ENCODE results near the gene PTPRD.

DNA sequence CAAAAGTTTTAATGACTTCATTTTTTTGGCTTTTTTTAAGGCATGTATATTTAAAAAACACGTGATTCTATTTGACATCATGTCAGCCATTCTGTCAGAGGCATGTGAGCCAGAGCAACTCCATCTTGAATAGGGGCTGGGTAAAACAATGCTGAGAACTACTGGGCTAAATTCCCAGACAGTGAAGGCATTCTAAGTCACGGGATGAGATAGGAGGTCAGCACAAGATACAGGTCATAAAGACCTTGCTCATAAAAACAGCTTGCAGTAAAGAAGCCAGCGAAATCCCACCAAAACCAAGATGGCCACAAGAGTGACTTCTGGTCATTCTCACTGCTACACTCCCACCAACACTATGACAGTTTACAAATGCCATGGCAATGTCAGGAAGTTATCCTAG is 1812.6 kb downstream of the PTPRD start:
- TF ChIP-seq, protein P1, sequence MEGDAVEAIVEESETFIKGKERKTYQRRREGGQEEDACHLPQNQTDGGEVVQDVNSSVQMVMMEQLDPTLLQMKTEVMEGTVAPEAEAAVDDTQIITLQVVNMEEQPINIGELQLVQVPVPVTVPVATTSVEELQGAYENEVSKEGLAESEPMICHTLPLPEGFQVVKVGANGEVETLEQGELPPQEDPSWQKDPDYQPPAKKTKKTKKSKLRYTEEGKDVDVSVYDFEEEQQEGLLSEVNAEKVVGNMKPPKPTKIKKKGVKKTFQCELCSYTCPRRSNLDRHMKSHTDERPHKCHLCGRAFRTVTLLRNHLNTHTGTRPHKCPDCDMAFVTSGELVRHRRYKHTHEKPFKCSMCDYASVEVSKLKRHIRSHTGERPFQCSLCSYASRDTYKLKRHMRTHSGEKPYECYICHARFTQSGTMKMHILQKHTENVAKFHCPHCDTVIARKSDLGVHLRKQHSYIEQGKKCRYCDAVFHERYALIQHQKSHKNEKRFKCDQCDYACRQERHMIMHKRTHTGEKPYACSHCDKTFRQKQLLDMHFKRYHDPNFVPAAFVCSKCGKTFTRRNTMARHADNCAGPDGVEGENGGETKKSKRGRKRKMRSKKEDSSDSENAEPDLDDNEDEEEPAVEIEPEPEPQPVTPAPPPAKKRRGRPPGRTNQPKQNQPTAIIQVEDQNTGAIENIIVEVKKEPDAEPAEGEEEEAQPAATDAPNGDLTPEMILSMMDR (conservative IDR thresholded peaks at IDR 0.05 in 1 of 2, IDR thresholded peaks at IDR 0.05 in 1 of 2; ENCODE audit: low read depth in 1 of 2, low read length in 2 of 2), result no peak
- no peak for TF ChIP-seq EZH2 (IDR thresholded peaks at IDR 0.05; ENCODE audit: low read length, missing control alignments)

Data from fibroblast of lung (primary cell).